Stimulated activated naive B cell treated with anti-CD40 and anti-IgM and Interleukin-4, amounts not matched to agents 10 μg/mL and 1 μg/mL and 100 μg/mL, for 72 hours (primary cell): Measurements from ENCODE around the gene NUBPL.

Source experiments
- ATAC-seq, 2 donors: fragments of 150-1000 bp; cut with Tn5 transposase; replicated peaks; 2 replicates each; pipeline ENCODE4 v1.10.0; 2021; ENCODE audit warnings: moderate library complexity in 1 of 2
- DNase-seq: peaks from one replicate; pipeline ENCODE4 v3.0.0; 2021
- H3K27ac Mint-ChIP-seq: one replicate; pipeline ENCODE4 v1.8.0; 2022; ENCODE audit warnings: mild to moderate bottlenecking, mixed read lengths
- H3K27me3 Mint-ChIP-seq, 2 donors: one replicate each; pipeline ENCODE4 v1.8.0; 2022; ENCODE audit warnings: mixed read lengths in 2 of 2
- H3K36me3 Mint-ChIP-seq, 2 donors: one replicate each; pipeline ENCODE4 v1.8.0; 2022; ENCODE audit warnings: mixed read lengths in 2 of 2, mild to moderate bottlenecking in 1 of 2
- H3K4me1 Mint-ChIP-seq, 2 donors: one replicate each; pipeline ENCODE4 v1.8.0; 2022; ENCODE audit warnings: mixed read lengths in 2 of 2, mild to moderate bottlenecking in 1 of 2
- H3K4me3 Mint-ChIP-seq, 2 donors: one replicate each; pipeline ENCODE4 v1.8.0; 2022; ENCODE audit warnings: mild to moderate bottlenecking in 2 of 2, mixed read lengths in 2 of 2, moderate library complexity in 1 of 2
- H3K9me3 Mint-ChIP-seq, 2 donors: one replicate each; pipeline ENCODE4 v1.8.0; 2022; ENCODE audit warnings: mixed read lengths in 2 of 2, mild to moderate bottlenecking in 1 of 2

Gene NUBPL

GRCh38 chr14:31560759-31561154 lies 447 bp upstream of the NUBPL start:
- Mint-ChIP-seq H3K27me3 (peaks cover 11 to 14% of the 10 kb centered on the region in 2 donors), H3K36me3 (peaks cover 6 to 11% of the 10 kb centered on the region in 2 donors), H3K4me1 (peaks cover 12 to 39% of the 10 kb centered on the region in 2 donors), H3K27ac (peak overlapping the region; percentile 98), H3K9me3 (peaks cover 0 to 2% of the 10 kb centered on the region in 2 donors), H3K4me3 (peak overlapping the region; percentile 93 to 98)
- ATAC-seq (peak; percentile 74 to 77), DNase-seq (peak; percentile 5)

DNA sequence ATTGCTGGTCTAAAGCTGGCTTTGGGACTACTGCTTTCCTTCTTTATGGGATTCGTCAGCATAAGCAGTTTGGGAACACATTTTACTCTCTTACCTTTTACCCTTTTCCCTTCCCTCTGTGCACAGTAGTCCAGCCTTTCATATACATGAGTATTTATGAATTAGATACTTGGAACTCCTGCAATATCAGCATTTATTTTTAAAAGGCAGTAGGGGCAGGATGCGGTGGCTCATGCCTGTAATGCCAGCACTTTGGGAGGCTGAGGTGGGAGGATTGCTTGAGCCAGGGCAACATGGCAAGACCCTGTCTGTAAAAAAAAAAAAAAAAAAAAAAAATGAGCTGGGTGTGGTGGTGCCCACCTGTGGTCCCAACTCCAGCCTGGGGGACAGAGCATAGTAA lies 3.0 kb downstream of the NUBPL start:
- Mint-ChIP-seq H3K27me3 (no peaks in the 10 kb centered on the region), H3K4me1 (peaks cover 13 to 44% of the 10 kb centered on the region in 2 donors), H3K9me3 (peaks cover 0 to 2% of the 10 kb centered on the region in 2 donors), H3K36me3 (peaks cover 22% of the 10 kb centered on the region in 2 donors), H3K27ac (no peak overlapping the region), H3K4me3 (no peak overlapping the region)
- DNase-seq: no peak
- no peak for ATAC-seq

- no peak for ATAC-seq
- Mint-ChIP-seq H3K27me3 (no peaks in the 10 kb centered on the region), H3K36me3 (peaks cover 23 to 29% of the 10 kb centered on the region in 2 donors), H3K27ac (no peak overlapping the region), H3K9me3 (no peaks in the 10 kb centered on the region), H3K4me1 (peaks cover 5 to 28% of the 10 kb centered on the region in 2 donors), H3K4me3 (no peak overlapping the region)
- no peak for DNase-seq
Measured at GRCh38 chr14:31566456-31566855, 5.3 kb downstream of the NUBPL start.

DNA sequence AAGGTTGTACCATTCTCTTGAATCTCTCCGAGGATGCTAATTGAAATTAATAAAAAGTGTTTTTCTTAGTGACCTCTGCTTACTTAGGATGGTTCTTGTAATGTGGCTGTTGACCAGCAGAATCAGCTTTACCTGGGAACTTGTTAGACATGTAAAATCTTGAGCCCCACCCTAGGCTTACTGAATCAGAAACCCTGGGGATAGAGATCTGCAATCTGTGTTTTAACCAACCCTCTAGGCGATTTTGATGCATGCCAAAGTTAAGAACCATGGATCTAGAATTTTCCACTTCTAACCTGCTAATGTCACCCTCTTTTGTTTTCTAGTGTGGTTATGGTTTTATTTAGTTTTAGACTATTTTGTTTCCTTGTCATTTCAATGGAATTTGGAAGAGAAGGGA lies 6.5 kb downstream of the NUBPL start:
- H3K27ac Mint-ChIP-seq: no peak overlapping the region
- no peak overlapping the region for H3K4me3 Mint-ChIP-seq
- no peaks in the 10 kb centered on the region for H3K9me3 Mint-ChIP-seq
- peaks cover 28 to 29% of the 10 kb centered on the region in 2 donors for H3K36me3 Mint-ChIP-seq
- H3K27me3 Mint-ChIP-seq: no peaks in the 10 kb centered on the region
- H3K4me1 Mint-ChIP-seq: peaks cover 5 to 21% of the 10 kb centered on the region in 2 donors
- DNase-seq: no peak
- no peak for ATAC-seq

DNA sequence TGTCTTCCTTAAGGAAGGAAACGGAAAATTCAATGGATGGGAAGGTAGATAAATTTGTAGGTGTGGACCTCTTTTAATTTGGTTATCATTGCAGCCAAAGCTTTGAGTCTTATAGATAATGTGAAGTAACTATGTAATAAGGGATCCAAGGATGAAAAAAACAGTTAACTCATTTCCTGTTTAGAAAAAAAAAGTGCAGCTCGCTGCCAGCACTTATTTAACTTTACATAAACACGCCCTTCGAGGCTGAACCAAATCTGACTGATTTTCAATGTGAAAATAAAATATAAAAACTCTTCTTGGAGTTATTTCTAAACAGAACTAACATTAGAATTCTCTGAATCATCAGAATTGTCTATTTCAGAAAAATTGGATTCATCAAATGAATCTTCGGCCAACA lies 7.0 kb downstream of the NUBPL start:
- DNase-seq (no peak), ATAC-seq (no peak)
- peaks cover 26 to 29% of the 10 kb centered on the region in 2 donors for H3K36me3 Mint-ChIP-seq
- H3K9me3 Mint-ChIP-seq: no peaks in the 10 kb centered on the region
- peaks cover 3 to 16% of the 10 kb centered on the region in 2 donors for H3K4me1 Mint-ChIP-seq
- no peak overlapping the region for H3K4me3 Mint-ChIP-seq
- no peak overlapping the region for H3K27ac Mint-ChIP-seq
- H3K27me3 Mint-ChIP-seq: no peaks in the 10 kb centered on the region

DNA sequence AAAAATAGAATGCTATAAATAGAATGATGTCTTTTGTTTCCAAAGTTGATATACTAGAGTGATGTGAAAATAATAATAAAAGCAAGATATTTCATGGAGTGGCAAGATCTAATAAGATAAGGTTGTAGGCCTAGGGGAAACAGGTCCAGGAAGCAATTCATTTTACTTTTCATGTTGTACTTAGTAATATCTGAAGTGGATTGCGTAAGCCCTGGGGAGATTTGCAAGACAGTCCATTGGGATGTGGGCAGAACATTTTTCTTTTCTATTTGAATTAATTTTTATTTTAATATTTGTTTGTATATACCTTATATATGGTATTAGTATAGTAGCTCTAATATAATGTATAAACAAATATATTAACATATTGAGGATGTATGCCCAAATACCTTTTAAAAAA lies 7.5 kb downstream of the NUBPL start:
- Mint-ChIP-seq H3K27ac (no peak overlapping the region), H3K4me1 (peaks cover 2 to 11% of the 10 kb centered on the region in 2 donors), H3K4me3 (no peak overlapping the region), H3K36me3 (peaks cover 26 to 34% of the 10 kb centered on the region in 2 donors), H3K27me3 (no peaks in the 10 kb centered on the region), H3K9me3 (no peaks in the 10 kb centered on the region)
- no peak for ATAC-seq
- DNase-seq: no peak

DNA sequence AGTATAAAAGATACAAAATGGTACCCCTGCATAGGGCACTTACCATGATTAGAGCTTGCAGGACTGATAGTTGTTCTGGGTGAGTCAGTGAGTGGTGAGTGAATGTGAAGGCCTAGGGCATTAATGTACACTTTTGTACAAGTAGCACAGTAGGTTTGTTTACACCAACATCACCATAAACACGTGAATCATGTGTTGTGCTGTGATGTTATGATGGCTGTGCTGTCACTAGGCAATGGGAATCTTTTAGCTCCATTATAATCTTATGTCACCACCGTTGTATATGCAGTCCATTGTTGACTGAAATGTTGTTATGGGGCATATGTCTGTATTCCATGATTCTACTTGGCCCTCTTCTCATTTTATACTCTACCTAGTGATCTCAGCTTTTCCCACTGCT lies 11.8 kb downstream of the NUBPL start:
- no peaks in the 10 kb centered on the region for H3K27me3 Mint-ChIP-seq
- H3K4me3 Mint-ChIP-seq: no peak overlapping the region
- DNase-seq (no peak), ATAC-seq (no peak)
- peaks cover 30 to 39% of the 10 kb centered on the region in 2 donors for H3K36me3 Mint-ChIP-seq
- H3K9me3 Mint-ChIP-seq: no peaks in the 10 kb centered on the region
- peaks cover 2% of the 10 kb centered on the region in 2 donors for H3K4me1 Mint-ChIP-seq
- no peak overlapping the region for H3K27ac Mint-ChIP-seq

DNA sequence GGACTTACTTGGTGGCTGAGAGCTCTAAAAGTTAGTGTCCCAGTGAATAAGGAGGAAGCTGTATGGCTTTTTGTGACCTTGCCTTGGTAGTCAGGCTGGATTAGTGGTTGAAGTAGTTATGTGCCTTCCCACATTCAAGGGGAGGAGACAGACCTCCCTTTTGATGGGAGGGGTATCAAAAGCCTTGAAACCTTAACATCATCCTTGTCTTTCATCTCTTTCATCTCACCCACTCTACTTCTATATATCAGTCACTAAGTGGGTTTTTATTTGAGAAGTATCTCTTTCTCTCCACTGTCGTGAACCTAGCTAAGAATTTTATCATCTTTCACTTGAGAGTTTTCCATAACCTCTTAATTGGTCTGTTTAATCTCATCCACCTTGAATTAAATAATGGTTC lies 15.7 kb downstream of the NUBPL start:
- DNase-seq (no peak), ATAC-seq (no peak)
- peaks cover 22 to 34% of the 10 kb centered on the region in 2 donors for H3K36me3 Mint-ChIP-seq
- no peak overlapping the region for H3K4me3 Mint-ChIP-seq
- no peak overlapping the region for H3K27ac Mint-ChIP-seq
- H3K4me1 Mint-ChIP-seq: peaks cover 0 to 1% of the 10 kb centered on the region in 2 donors
- H3K27me3 Mint-ChIP-seq: no peaks in the 10 kb centered on the region
- no peaks in the 10 kb centered on the region for H3K9me3 Mint-ChIP-seq

- Mint-ChIP-seq H3K9me3 (no peaks in the 10 kb centered on the region), H3K4me1 (peaks cover 0 to 1% of the 10 kb centered on the region in 2 donors), H3K27ac (no peak overlapping the region), H3K27me3 (no peaks in the 10 kb centered on the region), H3K36me3 (peaks cover 17 to 32% of the 10 kb centered on the region in 2 donors), H3K4me3 (no peak overlapping the region)
- DNase-seq (no peak), ATAC-seq (no peak)
Measured at GRCh38 chr14:31578266-31578665, 17.1 kb downstream of the NUBPL start.

- DNase-seq: no peak
- Mint-ChIP-seq H3K4me3 (no peak overlapping the region), H3K27ac (no peak overlapping the region), H3K9me3 (no peaks in the 10 kb centered on the region), H3K27me3 (no peaks in the 10 kb centered on the region), H3K36me3 (peaks cover 20 to 32% of the 10 kb centered on the region in 2 donors), H3K4me1 (peaks cover 0 to 1% of the 10 kb centered on the region in 2 donors)
- ATAC-seq: no peak
Measured at GRCh38 chr14:31578792-31579501, 17.7 kb downstream of the NUBPL start.

DNA sequence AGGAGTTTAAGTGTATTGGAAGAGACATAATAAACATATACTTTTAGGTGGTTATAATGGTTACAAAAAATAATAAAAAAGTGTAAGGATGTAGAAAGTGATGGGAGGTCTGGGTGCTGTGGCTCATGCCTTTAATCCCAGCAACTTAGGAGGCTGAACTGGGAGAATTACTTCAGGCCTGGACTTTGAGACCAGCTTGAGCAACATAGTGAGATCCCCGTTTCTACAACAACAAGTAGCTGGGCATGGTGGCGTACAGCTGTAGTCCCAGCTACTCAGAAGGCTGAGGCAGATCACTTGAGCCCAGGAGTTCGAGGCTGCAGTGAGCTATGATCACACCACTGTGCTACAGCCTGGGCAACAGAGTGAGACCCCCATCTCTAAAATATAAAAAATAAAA lies 19.0 kb downstream of the NUBPL start:
- Mint-ChIP-seq H3K36me3 (peaks cover 20 to 36% of the 10 kb centered on the region in 2 donors), H3K4me3 (no peak overlapping the region), H3K27ac (no peak overlapping the region), H3K9me3 (no peaks in the 10 kb centered on the region), H3K27me3 (no peaks in the 10 kb centered on the region), H3K4me1 (peaks cover under 1 to 2% of the 10 kb centered on the region in 2 donors)
- DNase-seq (no peak), ATAC-seq (no peak)

DNA sequence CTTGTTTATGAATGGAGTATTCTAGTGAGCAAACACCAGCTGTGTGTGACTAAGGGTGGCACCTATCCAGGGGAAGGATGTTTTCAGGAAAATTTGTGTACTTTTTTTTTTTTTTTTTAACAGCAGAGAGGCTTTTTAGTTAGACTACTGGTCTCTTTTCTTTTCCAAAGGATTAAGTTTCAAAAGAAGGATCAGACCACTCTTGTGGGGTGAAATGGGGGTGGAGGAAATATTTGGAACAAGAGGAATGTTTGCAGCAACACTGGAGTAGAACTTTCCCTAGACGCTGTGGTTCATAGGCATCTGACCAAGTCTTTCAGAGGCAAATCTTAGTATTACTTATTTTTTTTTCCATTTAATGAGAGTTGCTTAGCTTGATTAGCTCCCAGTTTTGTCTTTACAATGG lies 21.1 kb downstream of the NUBPL start:
- Mint-ChIP-seq H3K4me3 (no peak overlapping the region), H3K27me3 (no peaks in the 10 kb centered on the region), H3K4me1 (peaks cover 6% of the 10 kb centered on the region in 2 donors), H3K36me3 (peaks cover 11 to 40% of the 10 kb centered on the region in 2 donors), H3K27ac (no peak overlapping the region), H3K9me3 (no peaks in the 10 kb centered on the region)
- ATAC-seq (no peak), DNase-seq (no peak)

DNA sequence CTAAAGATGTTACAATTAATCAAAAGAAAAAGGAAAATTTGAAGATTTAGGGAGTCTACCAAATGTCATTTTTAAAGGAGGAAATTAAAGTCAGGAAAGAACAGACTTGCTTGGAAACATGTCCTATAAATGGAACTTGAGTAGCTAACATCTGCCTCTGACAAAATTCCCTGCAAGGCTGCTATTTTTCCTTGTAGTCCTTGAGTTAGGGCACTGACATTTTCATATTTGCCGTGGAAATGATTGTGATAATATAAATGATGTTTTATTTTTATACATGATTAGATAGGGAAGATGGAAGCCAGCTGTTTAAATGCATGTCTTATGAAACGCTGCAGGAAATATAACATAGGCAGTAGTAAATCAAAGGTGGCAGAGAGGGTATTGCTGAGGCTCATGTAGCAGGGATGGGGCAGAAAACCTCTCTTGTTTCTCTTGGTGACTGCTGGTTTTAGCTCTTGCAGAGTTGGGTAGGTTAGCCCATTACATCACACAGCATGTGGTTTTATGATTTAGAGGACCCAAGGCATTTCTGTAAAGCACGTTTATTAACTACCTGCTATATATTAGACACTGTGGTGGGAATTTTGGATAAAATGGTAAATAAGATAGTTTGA lies 21.7 kb downstream of the NUBPL start:
- Mint-ChIP-seq H3K4me3 (no peak overlapping the region), H3K27ac (no peak overlapping the region)
- ATAC-seq: no peak

GRCh38 chr14:31590206-31590605 lies 29.0 kb downstream of the NUBPL start:
- Mint-ChIP-seq H3K27ac (no peak overlapping the region), H3K27me3 (no peaks in the 10 kb centered on the region)

More for the DNA sequence above, 21.7 kb downstream of the NUBPL start:
- Mint-ChIP-seq H3K36me3 (peaks cover 7 to 35% of the 10 kb centered on the region in 2 donors), H3K9me3 (no peaks in the 10 kb centered on the region), H3K27me3 (no peaks in the 10 kb centered on the region), H3K4me1 (peaks cover 5 to 6% of the 10 kb centered on the region in 2 donors)
- no peak for DNase-seq

DNA sequence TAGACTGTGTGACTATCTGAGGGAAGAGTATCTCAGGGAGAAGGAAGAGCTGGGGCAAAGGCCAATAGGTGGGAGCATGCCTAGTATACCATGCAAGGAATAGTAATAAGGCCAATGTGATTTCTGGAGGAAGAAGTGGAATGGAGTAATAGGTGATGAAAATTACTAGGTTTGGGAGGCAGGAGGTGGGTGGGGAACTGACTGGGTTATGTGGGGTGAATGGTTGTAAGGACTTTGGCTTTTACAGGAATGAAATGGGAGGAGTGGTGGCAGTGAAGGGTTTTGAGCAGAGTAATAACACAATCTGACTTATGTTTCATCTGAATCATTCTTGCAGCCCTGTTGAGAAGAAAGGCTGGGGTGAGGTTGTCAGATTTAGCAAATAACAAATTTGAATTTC lies 30.9 kb downstream of the NUBPL start:
- Mint-ChIP-seq H3K36me3 (peaks cover 3 to 12% of the 10 kb centered on the region in 2 donors), H3K9me3 (no peaks in the 10 kb centered on the region), H3K4me1 (peaks cover 8 to 10% of the 10 kb centered on the region in 2 donors), H3K4me3 (no peak overlapping the region), H3K27ac (no peak overlapping the region), H3K27me3 (no peaks in the 10 kb centered on the region)
- ATAC-seq (no peak), DNase-seq (no peak)

More at GRCh38 chr14:31590206-31590605, 29.0 kb downstream of the NUBPL start:
- ATAC-seq: no peak
- no peak for DNase-seq
- peaks cover 6 to 29% of the 10 kb centered on the region in 2 donors for H3K36me3 Mint-ChIP-seq
- no peaks in the 10 kb centered on the region for H3K9me3 Mint-ChIP-seq
- no peak overlapping the region for H3K4me3 Mint-ChIP-seq
- peaks cover 12 to 15% of the 10 kb centered on the region in 2 donors for H3K4me1 Mint-ChIP-seq
